Prostate gland (tissue), 2 donors: ENCODE measurements around the gene TOMM22.

Experiments
- POLR2A ChIP-seq: fragments of 450-650 bp; IDR thresholded peaks from one replicate; pipeline ENCODE4 v1.6.1; 2016; ENCODE audit warnings: antibody characterized with exemption, mild to moderate bottlenecking
- TF ChIP-seq, protein P1 (sequence below), 4 experiments: fragments of 200-600 bp in 2 of 4; fragments of 450-650 bp in 2 of 4; sonication (generic) in 2 of 4; IDR thresholded peaks; 1 replicate in 3 of 4; 2 replicates in 1 of 4; pipeline ENCODE4 v1.5.1; 2016 to 2019; ENCODE audit warnings: antibody characterized with exemption in 4 of 4, mild to moderate bottlenecking in 2 of 4, moderate library complexity in 2 of 4

GRCh38 chr22:38707984-38708383 lies 26.2 kb downstream of the TOMM22 start:
- TF ChIP-seq POLR2A = no peak
- TF ChIP-seq, protein P1, sequence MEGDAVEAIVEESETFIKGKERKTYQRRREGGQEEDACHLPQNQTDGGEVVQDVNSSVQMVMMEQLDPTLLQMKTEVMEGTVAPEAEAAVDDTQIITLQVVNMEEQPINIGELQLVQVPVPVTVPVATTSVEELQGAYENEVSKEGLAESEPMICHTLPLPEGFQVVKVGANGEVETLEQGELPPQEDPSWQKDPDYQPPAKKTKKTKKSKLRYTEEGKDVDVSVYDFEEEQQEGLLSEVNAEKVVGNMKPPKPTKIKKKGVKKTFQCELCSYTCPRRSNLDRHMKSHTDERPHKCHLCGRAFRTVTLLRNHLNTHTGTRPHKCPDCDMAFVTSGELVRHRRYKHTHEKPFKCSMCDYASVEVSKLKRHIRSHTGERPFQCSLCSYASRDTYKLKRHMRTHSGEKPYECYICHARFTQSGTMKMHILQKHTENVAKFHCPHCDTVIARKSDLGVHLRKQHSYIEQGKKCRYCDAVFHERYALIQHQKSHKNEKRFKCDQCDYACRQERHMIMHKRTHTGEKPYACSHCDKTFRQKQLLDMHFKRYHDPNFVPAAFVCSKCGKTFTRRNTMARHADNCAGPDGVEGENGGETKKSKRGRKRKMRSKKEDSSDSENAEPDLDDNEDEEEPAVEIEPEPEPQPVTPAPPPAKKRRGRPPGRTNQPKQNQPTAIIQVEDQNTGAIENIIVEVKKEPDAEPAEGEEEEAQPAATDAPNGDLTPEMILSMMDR (IDR thresholded peaks at IDR 0.05) = no peak
